Panc1 (cell line): Measurements from ENCODE around the gene NUP93.

Experiments used
- POLR2AphosphoS5 ChIP-seq: IDR thresholded peaks from 2 replicates; pipeline ENCODE4 v1.6.1; 2012; ENCODE audit warnings: mild to moderate bottlenecking, low read depth, low read length, moderate library complexity
- SIN3A ChIP-seq: IDR thresholded peaks from 2 replicates; pipeline ENCODE4 v1.6.1; 2012; ENCODE audit warnings: low read depth, mild to moderate bottlenecking, low read length, moderate library complexity, borderline replicate concordance; ENCODE audit not compliant: insufficient read depth
- TCF7L2 ChIP-seq: IDR thresholded peaks from 2 replicates; pipeline ENCODE4 v1.6.1; 2011; ENCODE audit warnings: mild to moderate bottlenecking, low read depth, low read length, inconsistent platforms
- TF ChIP-seq, protein P1 (sequence below): fragments of 450-650 bp; IDR thresholded peaks from 2 replicates; pipeline ENCODE4 v1.5.1; 2017; ENCODE audit warnings: mild to moderate bottlenecking
- TF ChIP-seq, protein P2 (sequence below), 2 experiments: IDR thresholded peaks; 2 replicates each; pipeline ENCODE4 v1.6.1; 2011 to 2012; ENCODE audit warnings: low read depth in 2 of 2, control low read depth in 1 of 2, low read length in 1 of 2, mild to moderate bottlenecking in 1 of 2, moderate library complexity in 1 of 2; ENCODE audit not compliant: insufficient read depth in 1 of 2

DNA sequence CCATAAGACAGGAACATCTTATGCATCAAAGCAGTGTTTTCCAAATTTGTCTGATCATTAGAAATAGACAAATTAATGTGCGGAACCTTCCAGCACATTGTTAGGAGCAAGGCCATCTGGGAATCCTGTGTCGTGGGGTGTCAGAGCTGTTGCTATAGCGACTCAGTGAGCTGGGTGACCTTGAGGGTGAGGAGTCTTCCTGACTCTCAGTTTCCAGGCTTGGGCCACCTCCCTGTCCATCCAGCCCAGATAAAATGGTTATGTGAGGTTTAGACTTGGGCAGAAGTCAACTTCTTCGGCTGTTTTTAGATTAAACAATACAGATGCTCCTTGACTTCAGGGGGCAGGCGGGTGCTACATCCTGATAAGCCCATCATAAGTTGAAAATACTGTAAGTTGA, 27.1 kb upstream of the NUP93 start:
- TF ChIP-seq POLR2AphosphoS5: no peak
- TF ChIP-seq, protein P1, sequence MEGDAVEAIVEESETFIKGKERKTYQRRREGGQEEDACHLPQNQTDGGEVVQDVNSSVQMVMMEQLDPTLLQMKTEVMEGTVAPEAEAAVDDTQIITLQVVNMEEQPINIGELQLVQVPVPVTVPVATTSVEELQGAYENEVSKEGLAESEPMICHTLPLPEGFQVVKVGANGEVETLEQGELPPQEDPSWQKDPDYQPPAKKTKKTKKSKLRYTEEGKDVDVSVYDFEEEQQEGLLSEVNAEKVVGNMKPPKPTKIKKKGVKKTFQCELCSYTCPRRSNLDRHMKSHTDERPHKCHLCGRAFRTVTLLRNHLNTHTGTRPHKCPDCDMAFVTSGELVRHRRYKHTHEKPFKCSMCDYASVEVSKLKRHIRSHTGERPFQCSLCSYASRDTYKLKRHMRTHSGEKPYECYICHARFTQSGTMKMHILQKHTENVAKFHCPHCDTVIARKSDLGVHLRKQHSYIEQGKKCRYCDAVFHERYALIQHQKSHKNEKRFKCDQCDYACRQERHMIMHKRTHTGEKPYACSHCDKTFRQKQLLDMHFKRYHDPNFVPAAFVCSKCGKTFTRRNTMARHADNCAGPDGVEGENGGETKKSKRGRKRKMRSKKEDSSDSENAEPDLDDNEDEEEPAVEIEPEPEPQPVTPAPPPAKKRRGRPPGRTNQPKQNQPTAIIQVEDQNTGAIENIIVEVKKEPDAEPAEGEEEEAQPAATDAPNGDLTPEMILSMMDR: no peak
- no peak for TF ChIP-seq SIN3A
- TF ChIP-seq, protein P2, sequence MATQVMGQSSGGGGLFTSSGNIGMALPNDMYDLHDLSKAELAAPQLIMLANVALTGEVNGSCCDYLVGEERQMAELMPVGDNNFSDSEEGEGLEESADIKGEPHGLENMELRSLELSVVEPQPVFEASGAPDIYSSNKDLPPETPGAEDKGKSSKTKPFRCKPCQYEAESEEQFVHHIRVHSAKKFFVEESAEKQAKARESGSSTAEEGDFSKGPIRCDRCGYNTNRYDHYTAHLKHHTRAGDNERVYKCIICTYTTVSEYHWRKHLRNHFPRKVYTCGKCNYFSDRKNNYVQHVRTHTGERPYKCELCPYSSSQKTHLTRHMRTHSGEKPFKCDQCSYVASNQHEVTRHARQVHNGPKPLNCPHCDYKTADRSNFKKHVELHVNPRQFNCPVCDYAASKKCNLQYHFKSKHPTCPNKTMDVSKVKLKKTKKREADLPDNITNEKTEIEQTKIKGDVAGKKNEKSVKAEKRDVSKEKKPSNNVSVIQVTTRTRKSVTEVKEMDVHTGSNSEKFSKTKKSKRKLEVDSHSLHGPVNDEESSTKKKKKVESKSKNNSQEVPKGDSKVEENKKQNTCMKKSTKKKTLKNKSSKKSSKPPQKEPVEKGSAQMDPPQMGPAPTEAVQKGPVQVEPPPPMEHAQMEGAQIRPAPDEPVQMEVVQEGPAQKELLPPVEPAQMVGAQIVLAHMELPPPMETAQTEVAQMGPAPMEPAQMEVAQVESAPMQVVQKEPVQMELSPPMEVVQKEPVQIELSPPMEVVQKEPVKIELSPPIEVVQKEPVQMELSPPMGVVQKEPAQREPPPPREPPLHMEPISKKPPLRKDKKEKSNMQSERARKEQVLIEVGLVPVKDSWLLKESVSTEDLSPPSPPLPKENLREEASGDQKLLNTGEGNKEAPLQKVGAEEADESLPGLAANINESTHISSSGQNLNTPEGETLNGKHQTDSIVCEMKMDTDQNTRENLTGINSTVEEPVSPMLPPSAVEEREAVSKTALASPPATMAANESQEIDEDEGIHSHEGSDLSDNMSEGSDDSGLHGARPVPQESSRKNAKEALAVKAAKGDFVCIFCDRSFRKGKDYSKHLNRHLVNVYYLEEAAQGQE (IDR thresholded peaks at IDR 0.05; ENCODE audit: insufficient read depth in 1 of 2, low read depth in 2 of 2, low read length in 1 of 2): no peak
- TF ChIP-seq TCF7L2: no peak
